Omental fat pad (tissue), 4 donors: ENCODE results near the gene PDAP1. TPM values are rescaled to one million over a fixed set of nuclear protein-coding genes. Genes with fewer than 3 reads are reported as not detected.

Source experiments
- ATAC-seq: fragments of 150-250 bp; one replicate; pipeline ENCODE4 v1.9.1; 2016; ENCODE audit warnings: mild to moderate bottlenecking, moderate library complexity; ENCODE audit not compliant: low FRiP score
- DNase-seq: peaks from one replicate; pipeline ENCODE4 v3.0.0-alpha.2; 2019; ENCODE audit warnings: low spot score
- CTCF ChIP-seq, 3 donors: fragments of 450-650 bp; IDR thresholded peaks; one replicate each; pipeline ENCODE4 v1.5.1; 2016 to 2017; ENCODE audit warnings: antibody characterized with exemption in 3 of 3, mild to moderate bottlenecking in 3 of 3, moderate library complexity in 2 of 3
- total RNA-seq, 4 donors: library from RNA; depleted of rRNA; stranded (reverse); fragments of >200 nt; gene quantifications; one replicate each; pipeline ENCODE4 v1.1.0, GENCODE V29; 2016

The PDAP1 gene
- total RNA-seq, 4 donors from 2014 or later, result 41.9 to 70.2 (median 54.7) TPM

- DNase-seq (no peak), ATAC-seq (no peak)
- TF ChIP-seq CTCF (IDR thresholded peaks at IDR 0.05), result no peak
Observed at GRCh38 chr7:99452541-99452940, 44.1 kb upstream of the PDAP1 start.

- TF ChIP-seq CTCF (IDR thresholded peaks at IDR 0.05), result no peak
- no peak for DNase-seq
- ATAC-seq, result no peak
Observed at GRCh38 chr7:99451936-99452335, 43.5 kb upstream of the PDAP1 start.

DNA sequence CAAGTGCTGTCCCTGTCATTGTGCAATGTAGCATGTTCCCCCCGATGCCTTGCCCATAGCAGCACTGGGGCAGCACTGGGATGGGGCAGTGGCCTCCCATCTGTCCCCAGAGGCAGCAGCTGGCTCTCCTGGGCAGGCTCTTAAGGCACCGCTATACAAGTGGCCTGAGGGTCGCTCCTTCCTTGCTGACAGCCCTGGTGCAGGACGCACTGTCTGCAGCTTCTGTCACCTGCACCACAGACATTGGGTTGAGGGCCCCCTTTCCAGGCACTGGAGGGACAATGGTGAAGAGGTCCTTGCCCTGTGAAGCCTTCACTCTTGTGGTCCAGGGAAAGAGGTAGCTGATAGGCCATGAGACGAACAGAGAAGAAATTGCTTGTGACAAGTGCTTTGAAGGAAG, 40.9 kb upstream of the PDAP1 start:
- DNase-seq, result no peak
- TF ChIP-seq CTCF (IDR thresholded peaks at IDR 0.05), result no peak
- no peak for ATAC-seq

DNA sequence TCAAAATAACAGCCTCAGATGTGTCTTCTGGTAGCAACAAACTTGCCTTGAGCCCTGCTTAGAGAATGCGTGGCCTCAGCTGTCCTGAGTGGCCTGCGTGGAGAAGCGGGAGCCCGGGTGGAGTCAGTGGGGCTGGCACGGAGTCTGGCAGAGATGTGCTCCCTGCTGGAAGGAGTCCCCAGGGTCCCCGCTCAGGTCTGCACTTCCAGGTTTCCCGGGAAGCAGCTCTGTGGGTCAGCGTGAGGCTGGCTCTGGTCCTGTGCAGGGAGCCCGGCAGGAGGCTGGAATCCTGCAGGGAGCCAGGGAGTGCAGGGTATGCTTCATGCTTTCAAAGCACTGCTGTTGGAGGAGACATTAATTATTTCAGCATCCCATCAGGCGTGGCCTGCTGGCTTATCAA, 40.5 kb upstream of the PDAP1 start:
- DNase-seq, result no peak
- no peak for ATAC-seq
- no peak for TF ChIP-seq CTCF (IDR thresholded peaks at IDR 0.05)

GRCh38 chr7:99447943-99448342, 39.5 kb upstream of the PDAP1 start:
- TF ChIP-seq CTCF (IDR thresholded peaks at IDR 0.05), result no peak
- no peak for DNase-seq
- no peak for ATAC-seq

- no peak for TF ChIP-seq CTCF (IDR thresholded peaks at IDR 0.05)
- no peak for ATAC-seq
- no peak for DNase-seq
Observed at GRCh38 chr7:99446096-99446495, 37.7 kb upstream of the PDAP1 start.

GRCh38 chr7:99440195-99440594, 31.8 kb upstream of the PDAP1 start:
- no peak for TF ChIP-seq CTCF (IDR thresholded peaks at IDR 0.05)
- no peak for DNase-seq
- ATAC-seq, result no peak
